Measurements from ENCODE around the gene DCUN1D1. TPM values are rescaled to one million over a fixed set of nuclear protein-coding genes. Genes with fewer than 3 reads are reported as not detected.

Gene DCUN1D1
- total and polyA plus RNA-seq, 2 experiments from 2014 or later, result 29.5 to 53.5 TPM

GRCh38 chr3:182902236-182902635 lies 78.1 kb downstream of the DCUN1D1 start:
- Histone ChIP-seq H3K36me3 (ENCODE audit: insufficient read depth) (no peaks in the 10 kb centered on the region), H4K20me1 (replicated peaks; ENCODE audit: insufficient read depth) (no peaks in the 10 kb centered on the region), H3K27me3 (ENCODE audit: insufficient read depth) (no peaks in the 10 kb centered on the region), H3K4me1 (ENCODE audit: insufficient read depth) (no peaks in the 10 kb centered on the region), H3F3A (replicated peaks; ENCODE audit: low read depth) (no peaks in the 10 kb centered on the region), H3K9me2 (ENCODE audit: insufficient read depth) (no peaks in the 10 kb centered on the region), H2AFZ (no peak overlapping the region), H3K4me2 (no peak overlapping the region), H3K4me3 (no peak overlapping the region), H3K27ac (ENCODE audit: low read depth) (no peak overlapping the region; the same call in 1 of the 2 replicates), H3K79me2 (replicated peaks; ENCODE audit: insufficient read depth) (no peaks in the 10 kb centered on the region)
- Mint-ChIP-seq H3K27me3 (ENCODE audit: insufficient read depth, low read depth, poor library complexity) (no peaks in the 10 kb centered on the region), H3K36me3 (ENCODE audit: low read depth) (no peaks in the 10 kb centered on the region), H3K9me3 (no peaks in the 10 kb centered on the region), H3K27ac (no peak overlapping the region), H3K4me1 (peaks cover 4% of the 10 kb centered on the region; the same call in 2 of the 3 replicates), H3K4me3 (no peak overlapping the region)
- TF ChIP-seq ZNF114 (CRISPR knock-in tag; IDR thresholded peaks at IDR 0.05) (no peak), EZH2 (IDR thresholded peaks at IDR 0.05; ENCODE audit: low read depth, unreplicated experiment) (no peak), STAT1 (IDR thresholded peaks at IDR 0.05; ENCODE audit: unreplicated experiment) (no peak), ETS1 (IDR thresholded peaks at IDR 0.05) (no peak), ZNF331 (CRISPR knock-in tag; IDR thresholded peaks at IDR 0.05; ENCODE audit: low read depth) (no peak), ZNF462 (CRISPR knock-in tag; IDR thresholded peaks at IDR 0.05) (no peak), JUNB (IDR thresholded peaks at IDR 0.05; ENCODE audit: unreplicated experiment) (no peak), CREB1 (CRISPR knock-in tag; IDR thresholded peaks at IDR 0.05; ENCODE audit: low read depth) (no peak), CTCF (conservative IDR thresholded peaks at IDR 0.05; ENCODE audit: low read depth in 2 of 2) (no peak), REST (IDR thresholded peaks at IDR 0.05; ENCODE audit: unreplicated experiment) (no peak)
- ATAC-seq (no peak), DNase-seq (ENCODE audit: low spot score) (no peak)
